ENCODE data around the gene IGFLR1.

The IGFLR1 gene

GRCh38 chr19:35721374-35721773 lies 20.9 kb downstream of the IGFLR1 start:
- Histone ChIP-seq H3K27ac (ENCODE audit: low read length) (no peak overlapping the region), H3K36me3 (ENCODE audit: control insufficient read depth, insufficient read depth, low read length) (peaks cover 50% of the 10 kb centered on the region), H3K4me3 (ENCODE audit: low read length) (no peak overlapping the region), H3K4me1 (ENCODE audit: control insufficient read depth, insufficient read depth, low read length) (no peaks in the 10 kb centered on the region; the same call in 1 of the 2 replicates), H3K9me3 (ENCODE audit: control insufficient read depth, insufficient read depth, low read length) (no peaks in the 10 kb centered on the region), H3K27me3 (ENCODE audit: control insufficient read depth, insufficient read depth, low read length) (no peaks in the 10 kb centered on the region)
- no peak for DNase-seq (ENCODE audit: low read depth, low spot score)
- WGBS (ENCODE audit: insufficient coverage, insufficient read length): no CpG with 5 or more reads among the region's 16 CpGs

DNA sequence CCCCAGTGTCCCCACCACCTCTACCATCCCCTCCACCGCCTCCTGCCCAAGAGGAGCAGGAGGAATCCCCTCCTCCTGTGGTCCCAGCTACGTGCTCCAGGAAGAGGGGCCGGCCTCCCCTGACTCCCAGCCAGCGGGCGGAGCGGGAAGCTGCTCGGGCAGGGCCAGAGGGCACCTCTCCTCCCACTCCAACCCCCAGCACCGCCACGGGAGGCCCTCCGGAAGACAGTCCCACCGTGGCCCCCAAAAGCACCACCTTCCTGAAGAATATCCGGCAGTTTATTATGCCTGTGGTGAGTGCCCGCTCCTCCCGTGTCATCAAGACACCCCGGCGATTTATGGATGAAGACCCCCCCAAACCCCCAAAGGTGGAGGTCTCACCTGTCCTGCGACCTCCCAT lies 21.6 kb downstream of the IGFLR1 start:
- Histone ChIP-seq H3K27me3 (ENCODE audit: control insufficient read depth, insufficient read depth, low read length) (no peaks in the 10 kb centered on the region), H3K9me3 (ENCODE audit: control insufficient read depth, insufficient read depth, low read length) (no peaks in the 10 kb centered on the region), H3K36me3 (ENCODE audit: control insufficient read depth, insufficient read depth, low read length) (peaks cover 46% of the 10 kb centered on the region), H3K4me3 (ENCODE audit: low read length) (no peak overlapping the region), H3K27ac (ENCODE audit: low read length) (no peak overlapping the region), H3K4me1 (ENCODE audit: control insufficient read depth, insufficient read depth, low read length) (peaks cover 2% of the 10 kb centered on the region)
- WGBS (ENCODE audit: insufficient coverage, insufficient read length): no CpG with 5 or more reads among the region's 17 CpGs
- no peak for DNase-seq (ENCODE audit: low read depth, low spot score)

DNA sequence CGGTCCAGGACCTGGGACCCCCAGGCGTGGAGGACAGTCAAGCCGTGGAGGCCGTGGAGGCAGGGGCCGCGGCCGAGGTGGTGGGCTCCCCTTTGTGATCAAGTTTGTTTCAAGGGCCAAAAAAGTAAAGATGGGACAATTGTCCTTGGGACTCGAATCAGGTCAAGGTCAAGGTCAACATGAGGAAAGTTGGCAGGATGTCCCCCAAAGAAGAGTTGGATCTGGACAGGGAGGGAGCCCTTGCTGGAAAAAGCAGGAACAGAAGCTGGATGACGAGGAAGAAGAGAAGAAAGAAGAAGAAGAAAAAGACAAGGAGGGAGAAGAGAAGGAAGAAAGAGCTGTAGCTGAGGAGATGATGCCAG lies 22.1 kb downstream of the IGFLR1 start:
- Histone ChIP-seq H3K27ac (ENCODE audit: low read length) (no peak overlapping the region), H3K4me1 (ENCODE audit: control insufficient read depth, insufficient read depth, low read length) (peaks cover 6% of the 10 kb centered on the region), H3K27me3 (ENCODE audit: control insufficient read depth, insufficient read depth, low read length) (no peaks in the 10 kb centered on the region), H3K4me3 (ENCODE audit: low read length) (no peak overlapping the region), H3K36me3 (ENCODE audit: control insufficient read depth, insufficient read depth, low read length) (peaks cover 41% of the 10 kb centered on the region), H3K9me3 (ENCODE audit: control insufficient read depth, insufficient read depth, low read length) (no peaks in the 10 kb centered on the region)
- no peak for DNase-seq (ENCODE audit: low read depth, low spot score)
- no CpG with 5 or more reads among the region's 9 CpGs for WGBS (ENCODE audit: insufficient coverage, insufficient read length)

DNA sequence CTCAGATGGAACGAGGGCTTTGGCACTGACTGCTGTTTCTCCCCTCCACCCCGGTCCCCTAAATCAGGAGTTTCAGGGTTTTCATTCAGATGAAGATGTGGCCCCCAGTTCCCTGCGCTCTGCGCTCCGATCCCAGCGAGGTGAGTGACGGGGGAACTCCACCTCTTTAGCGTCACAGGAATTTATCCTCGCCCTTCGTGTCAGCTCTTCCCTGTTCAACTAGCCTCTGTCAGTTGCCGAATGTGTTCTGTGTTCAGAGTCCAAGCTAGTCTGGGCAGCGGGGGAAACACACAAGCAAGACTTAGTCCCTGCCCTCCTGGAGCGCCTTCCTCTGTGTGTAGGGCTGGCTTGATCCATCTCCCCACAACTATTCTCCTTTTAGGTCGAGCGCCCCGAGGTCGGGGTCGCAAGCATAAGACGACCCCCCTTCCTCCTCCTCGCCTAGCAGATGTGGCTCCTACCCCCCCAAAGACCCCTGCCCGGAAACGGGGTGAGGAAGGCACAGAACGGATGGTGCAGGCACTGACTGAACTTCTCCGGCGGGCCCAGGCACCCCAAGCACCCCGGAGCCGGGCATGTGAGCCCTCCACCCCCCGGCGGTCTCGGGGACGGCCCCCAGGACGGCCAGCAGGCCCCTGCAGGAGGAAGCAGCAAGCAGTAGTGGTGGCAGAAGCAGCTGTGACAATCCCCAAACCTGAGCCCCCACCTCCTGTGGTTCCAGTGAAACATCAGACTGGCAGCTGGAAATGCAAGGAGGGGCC lies 22.7 kb downstream of the IGFLR1 start:
- H3K27me3 ChIP-seq (ENCODE audit: control insufficient read depth, insufficient read depth, low read length): no peaks in the 10 kb centered on the region
- H3K4me1 ChIP-seq (ENCODE audit: control insufficient read depth, insufficient read depth, low read length): peaks cover 6% of the 10 kb centered on the region
- DNase-seq (ENCODE audit: low read depth, low spot score): no peak
- no peak overlapping the region for H3K27ac ChIP-seq (ENCODE audit: low read length)
- H3K9me3 ChIP-seq (ENCODE audit: control insufficient read depth, insufficient read depth, low read length): no peaks in the 10 kb centered on the region
- WGBS (ENCODE audit: insufficient coverage, insufficient read length): no CpG with 5 or more reads among the region's 32 CpGs
- H3K4me3 ChIP-seq (ENCODE audit: low read length): no peak overlapping the region
- peaks cover 36% of the 10 kb centered on the region for H3K36me3 ChIP-seq (ENCODE audit: control insufficient read depth, insufficient read depth, low read length)

- no CpG with 5 or more reads among the region's 42 CpGs for WGBS (ENCODE audit: insufficient coverage, insufficient read length)
- no peak for DNase-seq (ENCODE audit: low read depth, low spot score)
- no peaks in the 10 kb centered on the region for H3K27me3 ChIP-seq (ENCODE audit: control insufficient read depth, insufficient read depth, low read length)
- H3K4me1 ChIP-seq (ENCODE audit: control insufficient read depth, insufficient read depth, low read length): peaks cover 8% of the 10 kb centered on the region
- peak overlapping the region; percentile 89 for H3K4me3 ChIP-seq (ENCODE audit: low read length)
- no peak overlapping the region for H3K27ac ChIP-seq (ENCODE audit: low read length)
- no peaks in the 10 kb centered on the region for H3K9me3 ChIP-seq (ENCODE audit: control insufficient read depth, insufficient read depth, low read length)
- H3K36me3 ChIP-seq (ENCODE audit: control insufficient read depth, insufficient read depth, low read length): peaks cover 26% of the 10 kb centered on the region
Measured at GRCh38 chr19:35718345-35719041, 23.8 kb downstream of the IGFLR1 start.

DNA sequence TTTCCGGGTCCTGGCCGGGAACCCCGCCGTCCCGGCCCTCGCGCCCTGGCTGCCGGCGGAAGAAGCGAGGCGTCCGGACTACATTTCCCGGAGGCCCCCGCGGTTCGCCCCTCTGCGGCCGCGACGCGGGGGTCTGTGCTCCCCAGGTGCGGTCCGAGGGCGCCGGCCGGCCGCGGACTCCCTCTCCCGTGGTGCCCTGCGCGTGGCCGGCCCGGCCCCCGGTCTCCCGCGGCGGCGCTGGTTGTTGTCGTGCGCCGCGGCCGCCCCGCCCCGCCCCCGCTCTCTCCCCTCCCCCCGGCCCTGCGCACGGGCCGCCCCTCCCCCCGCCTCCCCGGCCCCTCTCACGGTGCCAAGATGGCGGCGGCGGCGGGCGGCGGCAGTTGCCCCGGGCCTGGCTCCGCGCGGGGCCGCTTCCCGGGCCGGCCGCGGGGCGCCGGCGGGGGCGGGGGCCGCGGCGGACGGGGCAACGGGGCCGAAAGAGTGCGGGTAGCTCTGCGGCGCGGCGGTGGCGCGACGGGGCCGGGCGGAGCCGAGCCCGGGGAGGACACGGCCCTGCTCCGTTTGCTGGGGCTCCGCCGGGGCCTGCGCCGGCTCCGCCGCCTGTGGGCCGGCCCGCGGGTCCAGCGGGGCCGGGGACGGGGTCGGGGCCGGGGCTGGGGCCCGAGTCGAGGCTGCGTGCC lies 24.4 kb downstream of the IGFLR1 start, which contains the start of gene KMT2B:
Gene KMT2B, plus strand, starts transcription at position 339 of the 680 bp plus-strand sequence. Its CDS starts 16 bp downstream, at position 355.
- Histone ChIP-seq H3K27me3 (ENCODE audit: control insufficient read depth, insufficient read depth, low read length) (no peaks in the 10 kb centered on the region), H3K4me3 (ENCODE audit: low read length) (peak within 1 kb of the TSS; percentile 89), H3K27ac (ENCODE audit: low read length) (no peak within 1 kb of the TSS), H3K9me3 (ENCODE audit: control insufficient read depth, insufficient read depth, low read length) (no peaks in the 10 kb centered on the region), H3K36me3 (ENCODE audit: control insufficient read depth, insufficient read depth, low read length) (peaks cover 19% of the 10 kb centered on the region), H3K4me1 (ENCODE audit: control insufficient read depth, insufficient read depth, low read length) (peaks cover 8% of the 10 kb centered on the region)
- no peak for DNase-seq (ENCODE audit: low read depth, low spot score)
- WGBS (ENCODE audit: insufficient coverage, insufficient read length): no CpG with 5 or more reads among the region's 109 CpGs

- Histone ChIP-seq H3K4me1 (ENCODE audit: control insufficient read depth, insufficient read depth, low read length) (peaks cover 8% of the 10 kb centered on the region), H3K27ac (ENCODE audit: low read length) (no peak overlapping the region), H3K27me3 (ENCODE audit: control insufficient read depth, insufficient read depth, low read length) (no peaks in the 10 kb centered on the region), H3K9me3 (ENCODE audit: control insufficient read depth, insufficient read depth, low read length) (no peaks in the 10 kb centered on the region), H3K4me3 (ENCODE audit: low read length) (peak overlapping the region; percentile 74), H3K36me3 (ENCODE audit: control insufficient read depth, insufficient read depth, low read length) (peaks cover 12% of the 10 kb centered on the region)
- DNase-seq (ENCODE audit: low read depth, low spot score): peak; percentile 93
- whole genome bisulfite sequencing (ENCODE audit: insufficient coverage, insufficient read length): no CpG with 5 or more reads among the region's 77 CpGs
Measured at GRCh38 chr19:35716801-35717664, 25.2 kb downstream of the IGFLR1 start.

DNA sequence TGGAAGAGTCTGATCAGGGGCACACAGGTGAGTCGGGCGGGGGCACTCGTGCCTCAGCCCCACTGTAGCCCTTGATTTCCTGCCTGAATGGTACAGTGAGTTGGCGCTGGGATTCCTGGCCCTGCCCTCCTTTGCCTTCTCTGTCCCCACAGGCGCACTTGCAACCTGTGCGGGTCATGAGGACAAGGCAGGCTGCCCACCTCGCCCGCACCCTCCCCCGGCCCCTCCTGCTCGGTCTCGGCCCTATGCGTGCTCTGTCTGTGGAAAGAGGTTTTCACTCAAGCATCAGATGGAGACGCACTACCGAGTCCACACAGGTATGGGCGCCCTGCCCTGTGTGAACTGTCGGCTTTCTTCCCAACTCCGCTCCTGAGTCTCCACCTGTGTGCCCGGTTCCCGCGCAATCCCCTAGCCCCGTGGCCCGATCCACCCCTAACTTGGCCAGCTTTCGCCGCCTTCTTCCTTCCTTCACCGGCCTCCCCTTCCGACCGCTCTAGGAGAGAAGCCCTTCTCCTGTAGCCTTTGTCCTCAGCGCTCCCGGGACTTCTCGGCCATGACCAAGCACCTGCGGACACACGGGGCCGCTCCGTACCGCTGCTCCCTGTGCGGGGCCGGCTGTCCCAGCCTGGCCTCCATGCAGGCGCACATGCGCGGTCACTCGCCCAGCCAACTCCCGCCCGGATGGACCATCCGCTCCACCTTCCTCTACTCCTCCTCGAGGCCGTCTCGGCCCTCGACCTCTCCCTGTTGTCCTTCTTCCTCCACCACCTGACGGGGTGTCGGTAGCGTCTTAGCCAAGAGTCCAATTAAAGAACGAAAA lies 26.1 kb downstream of the IGFLR1 start:
- Histone ChIP-seq H3K9me3 (ENCODE audit: control insufficient read depth, insufficient read depth, low read length) (no peaks in the 10 kb centered on the region), H3K27me3 (ENCODE audit: control insufficient read depth, insufficient read depth, low read length) (no peaks in the 10 kb centered on the region), H3K4me1 (ENCODE audit: control insufficient read depth, insufficient read depth, low read length) (peaks cover 8% of the 10 kb centered on the region), H3K27ac (ENCODE audit: low read length) (no peak overlapping the region), H3K4me3 (ENCODE audit: low read length) (peak overlapping the region; percentile 74; the same call in 1 of the 2 replicates), H3K36me3 (ENCODE audit: control insufficient read depth, insufficient read depth, low read length) (peaks cover 8% of the 10 kb centered on the region; the same call in 1 of the 2 replicates)
- WGBS (ENCODE audit: insufficient coverage, insufficient read length): no CpG with 5 or more reads among the region's 52 CpGs
- no peak for DNase-seq (ENCODE audit: low read depth, low spot score)

GRCh38 chr19:35715355-35715809 lies 26.9 kb downstream of the IGFLR1 start:
- H3K4me1 ChIP-seq (ENCODE audit: control insufficient read depth, insufficient read depth, low read length): peaks cover 8% of the 10 kb centered on the region
- H3K36me3 ChIP-seq (ENCODE audit: control insufficient read depth, insufficient read depth, low read length): peaks cover 4% of the 10 kb centered on the region; the same call in 1 of the 2 replicates
- DNase-seq (ENCODE audit: low read depth, low spot score): no peak
- no CpG with 5 or more reads among the region's 7 CpGs for WGBS (ENCODE audit: insufficient coverage, insufficient read length)
- no peaks in the 10 kb centered on the region for H3K27me3 ChIP-seq (ENCODE audit: control insufficient read depth, insufficient read depth, low read length)
- no peaks in the 10 kb centered on the region for H3K9me3 ChIP-seq (ENCODE audit: control insufficient read depth, insufficient read depth, low read length)
- no peak overlapping the region for H3K27ac ChIP-seq (ENCODE audit: low read length)
- no peak overlapping the region for H3K4me3 ChIP-seq (ENCODE audit: low read length)

Measured in iPS DF 6.9 (cell line).